Esophagus muscularis mucosa (tissue), 4 donors: ENCODE measurements around the gene SMPD2. TPM values are rescaled to one million over a fixed set of nuclear protein-coding genes. Genes with fewer than 3 reads are reported as not detected.

Experiments
- DNase-seq: peaks from one replicate; pipeline ENCODE4 v3.0.0-alpha.2; 2017; ENCODE audit errors: extremely low spot score
- H3K27ac ChIP-seq, 4 donors: fragments of 200-600 bp; sonication (generic); replicated peaks in 1 of 4; 1 replicate in 3 of 4; 2 replicates in 1 of 4; pipeline ENCODE4 v1.5.1; 2016 to 2019; ENCODE audit warnings: mild to moderate bottlenecking in 1 of 4
- H3K27me3 ChIP-seq, 4 donors: fragments of 200-600 bp; sonication (generic); one replicate each; pipeline versions ENCODE4 v1.5.1 to v1.6.0; 2016 to 2019
- H3K36me3 ChIP-seq, 4 donors: fragments of 200-600 bp; sonication (generic); one replicate each; pipeline ENCODE4 v1.5.1; 2016 to 2019
- H3K4me1 ChIP-seq, 4 donors: fragments of 200-600 bp; sonication (generic); one replicate each; pipeline ENCODE4 v1.5.1; 2016 to 2019
- H3K4me3 ChIP-seq, 4 donors: fragments of 200-600 bp; sonication (generic); 1 replicate in 2 of 4; 2 replicates in 2 of 4; pipeline ENCODE4 v1.5.1; 2016 to 2019; ENCODE audit warnings: mild to moderate bottlenecking in 4 of 4, moderate library complexity in 1 of 4
- H3K9me3 ChIP-seq, 4 donors: fragments of 200-600 bp; sonication (generic); 1 replicate in 3 of 4; 2 replicates in 1 of 4; pipeline ENCODE4 v1.5.1; 2016 to 2019
- CTCF ChIP-seq, 3 experiments: fragments of 200-600 bp in 2 of 3; fragments of 450-650 bp in 1 of 3; sonication (generic) in 2 of 3; IDR thresholded peaks; one replicate each; pipeline ENCODE4 v1.5.1; 2017 to 2019; ENCODE audit warnings: antibody characterized with exemption in 3 of 3, mild to moderate bottlenecking in 2 of 3, moderate library complexity in 1 of 3
- EP300 ChIP-seq: sonication (generic); formaldehyde crosslinking; IDR thresholded peaks from one replicate; pipeline ENCODE4 v1.6.1; 2017; ENCODE audit warnings: antibody characterized with exemption
- POLR2A ChIP-seq: fragments of 450-650 bp; IDR thresholded peaks from one replicate; pipeline ENCODE4 v1.6.1; 2017; ENCODE audit warnings: antibody characterized with exemption, moderate library complexity, mild to moderate bottlenecking, low read depth
- POLR2AphosphoS5 ChIP-seq, 2 donors: sonication (generic); formaldehyde crosslinking; IDR thresholded peaks; one replicate each; pipeline ENCODE4 v1.6.1; 2017; ENCODE audit warnings: antibody characterized with exemption in 2 of 2
- WGBS: methylation state at CpG from one replicate; pipeline ENCODE4 v1.1.5; 2018; 5-methylcytosine and 5-hydroxymethylcytosine counted together
- intact Hi-C: fragments of 100-400 bp; cut with DNase I; formaldehyde crosslinking; loops from one replicate; pipeline ENCODE4 v1.15.1; 2023
- total RNA-seq, 4 donors: library from RNA; depleted of rRNA; stranded (reverse); fragments of >200 nt; gene quantifications; one replicate each; pipeline versions ENCODE4 v1.1.0 to v1.2.1, GENCODE V29; 2016

SMPD2 gene
- total RNA-seq, 4 donors from 2014 or later = 4.6 to 7.6 (median 6.4) TPM

GRCh38 chr6:109436041-109436440 lies 4.5 kb upstream of the SMPD2 start:
- Histone ChIP-seq H3K36me3 (no peaks in the 10 kb centered on the region), H3K4me3 (no peak overlapping the region), H3K9me3 (no peaks in the 10 kb centered on the region), H3K27me3 (no peaks in the 10 kb centered on the region), H3K27ac (no peak overlapping the region), H3K4me1 (peaks cover 9 to 13% (median 12%) of the 10 kb centered on the region in 4 donors)
- no peak for DNase-seq
- intact Hi-C loops = no loop called here
- TF ChIP-seq POLR2AphosphoS5 (IDR thresholded peaks at IDR 0.05) (no peak), EP300 (no peak), CTCF (IDR thresholded peaks at IDR 0.05) (no peak), POLR2A (no peak)
- 92% methylated on average over 5 of the region's 5 CpGs for WGBS

GRCh38 chr6:109441069-109441816 lies 719 bp downstream of the SMPD2 start:
- intact Hi-C loops = loop anchor here (2.0 to 5.0 kb wide), 2 partner anchors 41 to 58 kb away; partner anchors contain the start of genes CD164 and ZBTB24

GRCh38 chr6:109442393-109442924 lies 1.9 kb downstream of the SMPD2 start:
- no peaks in the 10 kb centered on the region for H3K9me3 ChIP-seq
- no peak for TF ChIP-seq POLR2A
- no peak for TF ChIP-seq EP300
- no peak for TF ChIP-seq CTCF (IDR thresholded peaks at IDR 0.05)
- TF ChIP-seq POLR2AphosphoS5 (IDR thresholded peaks at IDR 0.05) = no peak
- no peak overlapping the region for H3K4me3 ChIP-seq
- H3K27me3 ChIP-seq = no peaks in the 10 kb centered on the region
- no peak for DNase-seq
- no peak overlapping the region for H3K27ac ChIP-seq
- H3K4me1 ChIP-seq = peaks cover 18 to 33% (median 28%) of the 10 kb centered on the region in 4 donors
- H3K36me3 ChIP-seq = peaks cover 3 to 47% (median 40%) of the 10 kb centered on the region in 4 donors
- intact Hi-C loops = loop anchor here (5.0 kb wide), 1 partner anchor 40 kb away; the partner anchor contains the start of gene ZBTB24
- 95% methylated on average over 6 of the region's 6 CpGs for WGBS

More at GRCh38 chr6:109441069-109441816, 719 bp downstream of the SMPD2 start:
- H3K9me3 ChIP-seq = no peaks in the 10 kb centered on the region
- peak overlapping the region; percentile 76 to 94 (median 86) for H3K4me3 ChIP-seq
- no peaks in the 10 kb centered on the region for H3K27me3 ChIP-seq
- H3K36me3 ChIP-seq = peaks cover 3 to 36% (median 33%) of the 10 kb centered on the region in 4 donors
- H3K4me1 ChIP-seq = peaks cover 18 to 33% (median 28%) of the 10 kb centered on the region in 4 donors
- 15% methylated on average over 2 of the region's 31 CpGs for WGBS
- TF ChIP-seq CTCF (IDR thresholded peaks at IDR 0.05) (peak in 2 of 3 experiments; percentile 5 to 37), EP300 (no peak)
- H3K27ac ChIP-seq = peak overlapping the region; percentile 82 to 89 (median 86)
- no peak for DNase-seq

GRCh38 chr6:109443425-109443950 lies 3.0 kb downstream of the SMPD2 start:
- Histone ChIP-seq H3K9me3 (no peaks in the 10 kb centered on the region), H3K36me3 (peaks cover 3 to 47% (median 40%) of the 10 kb centered on the region in 4 donors), H3K4me3 (no peak overlapping the region), H3K27me3 (no peaks in the 10 kb centered on the region), H3K4me1 (peaks cover 18 to 33% (median 28%) of the 10 kb centered on the region in 4 donors), H3K27ac (no peak overlapping the region)
- no peak for DNase-seq
- 93% methylated on average over 10 of the region's 10 CpGs for WGBS
- intact Hi-C loops = loop anchor here (5.0 kb wide), 1 partner anchor 39 kb away; the partner anchor contains the start of gene ZBTB24
- no peak for TF ChIP-seq POLR2A
- TF ChIP-seq POLR2AphosphoS5 (IDR thresholded peaks at IDR 0.05) = no peak
- TF ChIP-seq EP300 = no peak
- TF ChIP-seq CTCF (IDR thresholded peaks at IDR 0.05) = no peak
